Bronchial epithelial cell (primary cell): ENCODE measurements around the gene PTPRN2. TPM values are rescaled to one million over a fixed set of nuclear protein-coding genes. Genes with fewer than 3 reads are reported as not detected.

Source experiments
- DNase-seq: peaks from one replicate; pipeline ENCODE4 v3.0.0-alpha.2; 2010; ENCODE audit warnings: low read depth
- FAIRE-seq: peaks from 2 replicates; lab custom pipeline; 2011; peaks lifted over from hg19 to GRCh38; lab: Jason Lieb, UNC
- H3K27me3 ChIP-seq: 2 replicates; pipeline ENCODE4 v1.5.1; 2011; ENCODE audit warnings: low read length; ENCODE audit not compliant: control insufficient read depth, insufficient read depth
- H3K36me3 ChIP-seq: 2 replicates; pipeline ENCODE4 v1.5.1; 2011; ENCODE audit warnings: low read length; ENCODE audit not compliant: control insufficient read depth, insufficient read depth
- H3K4me3 ChIP-seq: 2 replicates; pipeline ENCODE4 v1.5.1; 2011; ENCODE audit warnings: mild to moderate bottlenecking, low read depth, low read length, control low read depth
- CTCF ChIP-seq: IDR thresholded peaks from 2 replicates; pipeline ENCODE4 v1.5.1; 2011; ENCODE audit warnings: mild to moderate bottlenecking, moderate library complexity, low read length, control low read depth, inconsistent platforms; ENCODE audit not compliant: insufficient read depth, severe bottlenecking
- total RNA-seq: library from RNA; depleted of rRNA; stranded (reverse); fragments of >200 nt; gene quantifications from 2 replicates; pipeline ENCODE4 v1.2.1, GENCODE V29; 2014

PTPRN2 gene
- total RNA-seq, 1 donor from 2014 or later = 1.1 TPM

GRCh38 chr7:157926521-157927150 lies 661.0 kb downstream of the PTPRN2 start:
- no peaks in the 10 kb centered on the region for H3K27me3 ChIP-seq
- DNase-seq (no peak), FAIRE-seq (no peak)
- H3K36me3 ChIP-seq = no peaks in the 10 kb centered on the region
- no peak for TF ChIP-seq CTCF
- H3K4me3 ChIP-seq = no peak overlapping the region

DNA sequence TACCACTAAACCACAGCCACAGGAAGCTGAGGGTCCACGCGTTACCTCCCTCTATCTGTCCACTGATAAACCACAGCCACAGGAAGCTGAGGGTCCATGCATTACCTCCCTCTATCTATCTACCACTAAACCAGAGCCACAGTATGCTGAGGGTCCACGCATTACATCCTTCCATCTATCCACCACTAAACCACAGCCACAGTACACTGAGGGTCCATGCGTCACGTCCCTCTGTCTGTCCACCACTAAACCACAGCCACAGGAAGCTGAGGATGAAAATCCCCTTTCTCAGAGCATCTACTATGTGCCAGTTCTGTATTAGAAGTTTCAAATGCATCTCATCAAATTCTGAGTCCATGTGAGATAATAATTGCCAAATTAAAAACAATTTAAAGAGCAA lies 661.5 kb downstream of the PTPRN2 start:
- FAIRE-seq (peak; percentile 72), DNase-seq (no peak)
- Histone ChIP-seq H3K27me3 (no peaks in the 10 kb centered on the region), H3K4me3 (no peak overlapping the region), H3K36me3 (no peaks in the 10 kb centered on the region)
- TF ChIP-seq CTCF = no peak

GRCh38 chr7:157925383-157925875 lies 662.2 kb downstream of the PTPRN2 start:
- DNase-seq (no peak), FAIRE-seq (no peak)
- H3K27me3 ChIP-seq = no peaks in the 10 kb centered on the region
- H3K36me3 ChIP-seq = no peaks in the 10 kb centered on the region
- H3K4me3 ChIP-seq = no peak overlapping the region
- no peak for TF ChIP-seq CTCF

DNA sequence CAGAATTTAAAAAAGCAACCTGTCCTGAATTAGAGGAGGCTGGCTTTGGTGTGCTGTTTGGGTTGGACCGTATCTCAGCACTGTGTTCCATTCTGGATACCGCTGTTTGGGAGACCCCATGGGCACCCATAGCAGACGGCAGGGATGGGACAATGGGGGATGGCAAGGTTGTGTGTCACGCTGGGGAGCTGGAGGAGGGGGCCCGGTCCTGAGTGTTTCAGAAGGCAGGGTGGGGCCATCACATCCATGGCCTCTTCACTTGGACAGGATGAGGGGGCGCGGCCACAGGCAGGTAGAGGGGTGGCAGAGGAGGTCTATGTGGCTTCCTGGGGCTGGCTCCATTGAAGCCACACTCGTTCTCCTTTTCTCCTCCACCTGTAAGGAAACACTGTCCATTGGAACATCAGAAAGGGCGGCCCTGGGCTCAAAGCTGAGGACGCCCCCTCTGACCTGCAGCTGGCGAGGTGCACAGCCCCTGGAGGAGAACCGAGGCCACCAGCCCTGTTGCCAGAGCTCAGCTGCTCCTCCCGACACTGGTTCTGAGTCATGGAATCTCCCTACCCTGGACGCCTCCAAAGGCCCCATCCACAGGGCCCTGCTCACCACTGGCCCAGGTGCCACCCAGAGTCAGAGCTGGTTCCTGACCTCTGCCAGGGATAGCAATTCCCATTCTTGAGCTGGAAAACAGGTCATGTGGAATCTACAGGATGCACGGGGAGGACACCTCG lies 663.6 kb downstream of the PTPRN2 start:
- Histone ChIP-seq H3K36me3 (no peaks in the 10 kb centered on the region), H3K4me3 (no peak overlapping the region), H3K27me3 (no peaks in the 10 kb centered on the region)
- FAIRE-seq (no peak), DNase-seq (no peak)
- TF ChIP-seq CTCF = no peak

DNA sequence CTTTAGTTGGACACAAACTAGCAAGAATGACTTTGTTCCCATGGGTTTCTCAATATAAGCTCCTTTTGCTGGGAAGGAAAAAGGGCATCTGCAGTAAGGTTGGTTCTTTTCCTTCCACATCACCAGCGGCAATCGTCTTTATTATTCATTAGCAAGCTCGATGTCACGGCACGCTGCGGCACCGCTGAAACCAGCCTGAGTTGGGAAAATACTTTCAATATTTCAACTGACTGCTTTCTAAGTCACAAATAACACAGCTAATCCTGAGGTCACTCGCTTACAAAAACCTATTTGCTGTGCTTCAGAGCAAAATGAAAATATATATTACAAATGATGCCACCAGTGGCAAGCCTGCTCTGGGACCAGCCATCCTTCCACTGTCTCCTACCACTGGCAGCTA lies 665.0 kb downstream of the PTPRN2 start:
- no peaks in the 10 kb centered on the region for H3K27me3 ChIP-seq
- DNase-seq (no peak), FAIRE-seq (no peak)
- H3K4me3 ChIP-seq = no peak overlapping the region
- no peaks in the 10 kb centered on the region for H3K36me3 ChIP-seq
- no peak for TF ChIP-seq CTCF
